NT2/D1 (cell line): ENCODE results near the gene REN.

Experiments used
- YY1 ChIP-seq: IDR thresholded peaks from 2 replicates; pipeline ENCODE4 v1.6.1; 2011; ENCODE audit not compliant: insufficient read length, insufficient read depth
- ZNF274 ChIP-seq: IDR thresholded peaks from 2 replicates; pipeline ENCODE4 v1.6.1; 2011; ENCODE audit warnings: mild to moderate bottlenecking, low read depth, low read length

- TF ChIP-seq ZNF274 (no peak), YY1 (no peak)
These were observed 26.6 kb upstream of the REN start for GRCh38 chr1:204192589-204193352.
